Progenitor cell of endocrine pancreas (in vitro differentiated cells): ENCODE measurements around the gene ACTR3C. TPM values are rescaled to one million over a fixed set of nuclear protein-coding genes. Genes with fewer than 3 reads are reported as not detected.
"Not testable (repeated sequence)": the region's sequence is repeated elsewhere in the genome, so short reads cannot be mapped to it uniquely, and the experiment has no call there.

Source experiments
- DNase-seq: peaks from one replicate; pipeline ENCODE4 v3.0.0; 2021; ENCODE audit warnings: low spot score; ENCODE audit not compliant: unreplicated experiment
- H3K27ac Mint-ChIP-seq: 2 replicates; pipeline ENCODE4 v1.8.0; 2021; ENCODE audit warnings: mild to moderate bottlenecking, moderate library complexity, mixed read lengths
- H3K27me3 Mint-ChIP-seq: 2 replicates; pipeline ENCODE4 v1.8.0; 2021; ENCODE audit warnings: mixed read lengths
- H3K36me3 Mint-ChIP-seq: 2 replicates; pipeline ENCODE4 v1.8.0; 2022; ENCODE audit warnings: mixed read lengths; ENCODE audit not compliant: insufficient read depth
- H3K4me1 Mint-ChIP-seq: 2 replicates; pipeline ENCODE4 v1.8.0; 2021; ENCODE audit warnings: low read depth, mixed read lengths
- H3K4me3 Mint-ChIP-seq: 2 replicates; pipeline ENCODE4 v1.8.0; 2021; ENCODE audit warnings: low read depth, mild to moderate bottlenecking, moderate library complexity, mixed read lengths
- H3K9me3 Mint-ChIP-seq: 2 replicates; pipeline ENCODE4 v1.8.0; 2021; ENCODE audit warnings: low read depth, mixed read lengths
- total RNA-seq: library from RNA; stranded (reverse); gene quantifications from 2 replicates; pipeline ENCODE4 v1.2.1, GENCODE V29; 2021

Gene ACTR3C
- total RNA-seq, 1 donor from 2014 or later: 3.3 TPM

DNA sequence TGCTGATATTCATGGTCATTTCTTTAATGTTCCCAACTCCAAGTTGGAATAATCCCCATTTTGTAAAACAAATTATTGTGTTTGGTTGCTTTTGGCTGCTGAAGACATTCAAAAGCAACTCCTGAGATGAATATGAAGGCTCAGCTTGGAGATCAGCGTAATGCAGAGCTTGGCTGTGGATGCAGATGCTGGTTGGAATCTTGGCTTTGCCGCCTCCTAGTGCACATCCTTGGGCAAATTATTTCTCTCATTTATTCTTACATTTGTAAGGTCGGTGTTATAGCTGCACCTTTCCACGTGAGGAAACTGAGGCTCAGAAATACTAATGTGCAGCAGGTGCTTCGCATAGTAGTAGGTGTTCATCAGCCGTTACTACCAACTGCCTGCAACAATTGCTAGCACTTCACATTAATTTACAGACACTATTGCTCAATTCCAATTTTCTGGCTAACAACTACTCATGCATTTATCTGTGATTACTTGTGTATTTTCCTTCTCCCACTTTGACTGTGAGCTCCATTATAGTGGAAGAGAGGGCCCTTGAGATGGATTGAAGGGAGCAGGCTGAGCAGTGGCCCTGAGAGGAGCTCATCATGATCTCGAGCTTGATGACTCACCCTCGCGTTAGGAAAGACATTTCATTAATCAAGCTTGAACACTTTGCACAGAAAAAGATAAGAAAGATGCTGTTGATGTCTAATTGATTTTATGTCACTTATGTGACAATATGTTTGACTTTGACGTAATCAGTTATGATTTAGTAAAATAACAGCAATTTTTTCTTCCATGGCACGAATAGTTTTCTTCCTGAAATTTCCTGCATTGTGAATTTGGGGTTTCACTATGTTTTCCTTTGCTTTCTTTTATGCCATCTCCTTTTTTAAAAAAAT is 101.0 kb downstream of the ACTR3C start:
- not testable (repeated sequence) for H3K36me3 Mint-ChIP-seq, H3K27ac Mint-ChIP-seq, H3K9me3 Mint-ChIP-seq, H3K4me1 Mint-ChIP-seq, DNase-seq, H3K4me3 Mint-ChIP-seq
- H3K27me3 Mint-ChIP-seq: peaks cover 61% of the 10 kb centered on the region

DNA sequence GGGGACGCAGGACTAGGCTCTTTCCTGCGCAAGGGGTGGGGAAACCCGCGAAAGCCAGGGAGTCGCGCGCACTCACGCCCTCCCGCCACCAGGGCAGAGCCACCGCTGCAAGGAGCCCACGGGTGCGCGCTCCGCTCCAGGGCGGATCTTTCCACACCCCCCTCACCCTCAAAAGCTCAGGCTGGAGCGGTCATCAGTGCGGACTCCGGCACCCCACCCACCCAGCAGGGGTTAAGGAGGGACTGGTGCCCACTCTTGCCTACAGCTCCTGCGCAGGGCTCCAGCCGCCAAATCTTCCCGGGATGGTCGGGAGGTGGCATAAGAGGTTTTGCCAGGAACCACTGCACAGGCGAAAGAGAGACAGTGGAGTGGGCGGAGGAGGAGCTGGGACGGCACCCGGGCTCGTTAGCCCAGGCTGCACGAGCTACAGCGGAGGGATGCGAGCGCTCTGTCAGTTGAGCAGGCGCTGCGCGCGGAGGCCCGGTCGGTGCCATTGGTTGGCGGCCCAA is 102.6 kb downstream of the ACTR3C start:
- not testable (repeated sequence) for DNase-seq, H3K9me3 Mint-ChIP-seq, H3K27ac Mint-ChIP-seq, H3K4me1 Mint-ChIP-seq, H3K36me3 Mint-ChIP-seq
- peak overlapping the region; percentile 46 for H3K4me3 Mint-ChIP-seq
- H3K27me3 Mint-ChIP-seq: peaks cover 46% of the 10 kb centered on the region

DNA sequence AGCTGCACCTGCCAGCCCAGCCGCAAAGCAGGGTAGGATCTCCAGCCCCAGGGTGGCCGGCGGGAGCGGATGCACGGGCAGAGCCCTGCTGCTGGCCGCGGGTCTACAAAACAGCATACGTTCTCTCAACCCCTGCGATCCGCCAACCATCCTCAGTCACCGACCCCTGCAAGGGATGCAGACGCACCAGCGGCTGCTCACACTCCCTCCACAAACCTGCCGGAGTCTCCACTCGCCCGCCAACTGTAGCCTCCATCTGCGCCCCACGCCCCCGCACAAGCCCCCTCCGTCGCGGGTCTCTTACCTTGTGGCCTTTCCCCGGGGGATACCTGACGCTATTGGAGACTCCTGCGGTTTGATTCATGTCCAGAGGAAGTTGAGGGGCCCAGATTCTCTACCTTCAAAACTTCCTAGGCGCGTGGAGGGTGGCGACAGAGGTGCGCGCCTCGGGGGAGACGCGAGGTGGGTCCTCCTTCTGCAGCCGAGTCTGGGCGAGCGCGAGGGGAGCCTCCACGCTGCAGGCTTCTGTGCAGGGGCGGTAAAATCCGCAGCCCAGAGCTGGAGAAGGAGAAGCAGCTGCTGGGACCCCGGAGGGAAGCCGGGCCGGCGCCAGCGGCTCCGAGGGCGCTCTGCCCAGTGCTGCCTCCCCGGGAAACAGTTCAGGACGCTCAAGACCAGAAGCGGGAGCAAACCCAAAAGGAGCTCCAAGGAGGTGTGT is 103.2 kb downstream of the ACTR3C start:
- DNase-seq, H3K9me3 Mint-ChIP-seq, H3K36me3 Mint-ChIP-seq, H3K4me1 Mint-ChIP-seq, H3K27ac Mint-ChIP-seq: not testable (repeated sequence)
- Mint-ChIP-seq H3K4me3 (peak overlapping the region; percentile 46), H3K27me3 (peaks cover 44% of the 10 kb centered on the region)

DNA sequence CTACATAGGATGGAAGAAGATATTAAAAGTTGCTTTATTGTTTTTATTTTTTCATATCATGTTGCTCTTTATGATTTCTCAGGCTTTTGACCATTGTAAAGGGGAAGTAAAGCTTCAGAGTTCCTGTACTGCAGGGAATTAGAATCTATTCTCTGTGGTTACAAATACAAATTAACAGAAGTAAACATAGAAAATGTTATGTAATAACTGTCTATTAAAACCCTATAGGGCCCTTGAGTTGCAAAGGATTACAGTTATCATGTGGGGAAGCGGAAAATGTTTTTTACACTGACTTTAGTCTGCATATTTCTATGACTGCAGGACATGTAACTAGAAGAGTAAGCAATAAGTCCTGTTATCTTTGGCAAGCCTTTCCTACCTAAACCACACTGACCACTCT is 116.5 kb downstream of the ACTR3C start:
- H3K36me3 Mint-ChIP-seq, H3K4me3 Mint-ChIP-seq, H3K9me3 Mint-ChIP-seq, H3K4me1 Mint-ChIP-seq, DNase-seq, H3K27ac Mint-ChIP-seq: not testable (repeated sequence)
- peaks cover 16% of the 10 kb centered on the region for H3K27me3 Mint-ChIP-seq

DNA sequence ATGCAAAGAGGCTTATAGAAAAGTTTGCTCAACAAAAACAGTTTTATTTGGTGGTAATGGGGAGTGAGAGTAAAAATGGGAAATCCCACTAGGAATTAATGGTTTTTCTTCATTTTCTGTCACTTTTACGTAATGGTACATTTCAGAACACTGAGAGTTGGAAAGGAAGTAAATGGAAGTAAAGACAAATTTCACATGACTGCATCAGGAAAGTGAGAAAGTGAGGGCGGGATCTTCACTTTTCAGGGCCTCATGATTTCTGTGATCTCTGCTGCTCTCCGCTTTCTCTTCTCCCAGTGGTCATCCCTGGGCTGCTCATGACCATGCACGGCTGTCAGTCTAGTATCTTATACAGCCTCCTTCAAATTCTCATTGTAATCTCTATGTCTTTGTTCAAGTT is 117.5 kb downstream of the ACTR3C start:
- H3K36me3 Mint-ChIP-seq, H3K27me3 Mint-ChIP-seq, H3K4me3 Mint-ChIP-seq, DNase-seq, H3K27ac Mint-ChIP-seq, H3K9me3 Mint-ChIP-seq, H3K4me1 Mint-ChIP-seq: not testable (repeated sequence)

DNA sequence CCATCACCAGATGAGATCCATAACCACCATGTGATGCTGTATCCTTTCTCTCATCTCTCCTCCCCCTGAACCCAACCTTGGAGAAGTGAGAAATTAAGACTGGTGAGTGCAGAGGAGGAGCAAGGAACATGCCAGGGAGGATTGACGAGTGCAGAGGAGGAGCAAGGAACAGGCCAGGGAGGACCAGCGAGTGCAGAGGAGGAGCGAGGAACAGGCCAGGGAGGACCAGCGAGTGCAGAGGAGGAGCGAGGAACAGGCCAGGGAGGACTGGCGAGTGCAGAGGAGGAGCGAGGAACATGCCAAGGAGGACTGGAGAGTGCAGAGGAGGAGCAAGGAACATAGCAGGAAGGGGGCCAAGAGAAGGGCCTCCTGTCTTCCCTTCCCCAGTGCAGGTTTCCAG is 118.8 kb downstream of the ACTR3C start:
- not testable (repeated sequence) for H3K27me3 Mint-ChIP-seq, H3K9me3 Mint-ChIP-seq, H3K36me3 Mint-ChIP-seq, DNase-seq, H3K27ac Mint-ChIP-seq, H3K4me1 Mint-ChIP-seq, H3K4me3 Mint-ChIP-seq

DNA sequence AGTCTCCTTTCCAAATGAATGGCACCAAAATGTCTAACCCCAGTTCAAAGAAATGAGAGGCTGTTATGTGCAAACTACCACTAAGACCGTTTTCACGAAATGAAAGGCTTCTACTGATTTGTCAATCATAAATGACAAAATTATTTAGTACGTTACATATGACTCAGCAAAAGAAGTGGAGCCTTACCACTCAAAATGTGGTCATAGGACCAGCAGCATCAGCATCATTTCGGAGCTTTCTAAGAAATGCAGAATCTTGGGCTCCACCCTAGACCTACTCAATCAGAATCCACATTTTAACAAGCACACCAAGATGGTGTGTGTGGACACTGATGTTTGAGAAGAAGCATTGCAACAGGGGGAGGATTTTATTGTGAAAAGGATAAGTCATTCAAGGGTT is 120.5 kb downstream of the ACTR3C start:
- not testable (repeated sequence) for H3K4me1 Mint-ChIP-seq, H3K27ac Mint-ChIP-seq, H3K4me3 Mint-ChIP-seq, H3K36me3 Mint-ChIP-seq, H3K9me3 Mint-ChIP-seq, H3K27me3 Mint-ChIP-seq, DNase-seq

Other genes with a start within 250 kb of the ACTR3C start
- gene LRRC61, start 190 bp downstream of the ACTR3C start, total RNA-seq: 28.1 and 28.3 TPM in 2 replicates
- gene RARRES2, start 18.1 kb upstream of the ACTR3C start, total RNA-seq: 19.0 and 20.2 TPM in 2 replicates
- gene REPIN1, start 45.3 kb upstream of the ACTR3C start, total RNA-seq: 148 and 153 TPM in 2 replicates
- gene ZNF775, start 55.8 kb upstream of the ACTR3C start, total RNA-seq: 10.8 and 13.4 TPM in 2 replicates
- gene GIMAP8, start 127.1 kb upstream of the ACTR3C start, total RNA-seq: not detected in 2 replicates
- gene GIMAP7, start 191.3 kb upstream of the ACTR3C start, total RNA-seq: not detected in 2 replicates
- not detected in 2 replicates for gene GIMAP4, start 243.8 kb upstream of the ACTR3C start, total RNA-seq